Stimulated activated naive B cell treated with anti-CD40 and anti-IgM and Interleukin-4, amounts not matched to agents 10 μg/mL and 1 μg/mL and 100 μg/mL, for 72 hours (primary cell): ENCODE results near the gene RNF130.

Experiments
- ATAC-seq, 2 donors: fragments of 150-1000 bp; cut with Tn5 transposase; replicated peaks; 2 replicates each; pipeline ENCODE4 v1.10.0; 2021; ENCODE audit warnings: moderate library complexity in 1 of 2
- DNase-seq: peaks from one replicate; pipeline ENCODE4 v3.0.0; 2021
- H3K27ac Mint-ChIP-seq: one replicate; pipeline ENCODE4 v1.8.0; 2022; ENCODE audit warnings: mild to moderate bottlenecking, mixed read lengths
- H3K27me3 Mint-ChIP-seq, 2 donors: one replicate each; pipeline ENCODE4 v1.8.0; 2022; ENCODE audit warnings: mixed read lengths in 2 of 2
- H3K36me3 Mint-ChIP-seq, 2 donors: one replicate each; pipeline ENCODE4 v1.8.0; 2022; ENCODE audit warnings: mixed read lengths in 2 of 2, mild to moderate bottlenecking in 1 of 2
- H3K4me1 Mint-ChIP-seq, 2 donors: one replicate each; pipeline ENCODE4 v1.8.0; 2022; ENCODE audit warnings: mixed read lengths in 2 of 2, mild to moderate bottlenecking in 1 of 2
- H3K4me3 Mint-ChIP-seq, 2 donors: one replicate each; pipeline ENCODE4 v1.8.0; 2022; ENCODE audit warnings: mild to moderate bottlenecking in 2 of 2, mixed read lengths in 2 of 2, moderate library complexity in 1 of 2
- H3K9me3 Mint-ChIP-seq, 2 donors: one replicate each; pipeline ENCODE4 v1.8.0; 2022; ENCODE audit warnings: mixed read lengths in 2 of 2, mild to moderate bottlenecking in 1 of 2

The RNF130 gene

GRCh38 chr5:180046656-180047055, 24.9 kb downstream of the RNF130 start:
- no peak for ATAC-seq
- peaks cover 5 to 24% of the 10 kb centered on the region in 2 donors for H3K4me1 Mint-ChIP-seq
- H3K27ac Mint-ChIP-seq, result no peak overlapping the region
- no peak overlapping the region for H3K4me3 Mint-ChIP-seq
- DNase-seq, result no peak
- peaks cover 13 to 15% of the 10 kb centered on the region in 2 donors for H3K36me3 Mint-ChIP-seq
- H3K9me3 Mint-ChIP-seq, result no peaks in the 10 kb centered on the region
- no peaks in the 10 kb centered on the region for H3K27me3 Mint-ChIP-seq

- ATAC-seq (no peak), DNase-seq (no peak)
- Mint-ChIP-seq H3K4me1 (peaks cover 7 to 24% of the 10 kb centered on the region in 2 donors), H3K4me3 (no peak overlapping the region), H3K27me3 (no peaks in the 10 kb centered on the region), H3K27ac (no peak overlapping the region), H3K9me3 (no peaks in the 10 kb centered on the region), H3K36me3 (peaks cover 13 to 19% of the 10 kb centered on the region in 2 donors)
Measured at GRCh38 chr5:180045889-180046499, 25.6 kb downstream of the RNF130 start.

GRCh38 chr5:180043377-180043776, 28.2 kb downstream of the RNF130 start:
- Mint-ChIP-seq H3K27ac (no peak overlapping the region), H3K4me1 (peaks cover 4 to 6% of the 10 kb centered on the region in 2 donors), H3K36me3 (peaks cover 17 to 32% of the 10 kb centered on the region in 2 donors), H3K9me3 (no peaks in the 10 kb centered on the region), H3K4me3 (no peak overlapping the region), H3K27me3 (no peaks in the 10 kb centered on the region)
- no peak for DNase-seq
- ATAC-seq, result no peak

GRCh38 chr5:180041301-180042274, 30.0 kb downstream of the RNF130 start:
- H3K27me3 Mint-ChIP-seq, result no peaks in the 10 kb centered on the region
- no peak overlapping the region for H3K4me3 Mint-ChIP-seq
- H3K9me3 Mint-ChIP-seq, result peaks cover 2 to 6% of the 10 kb centered on the region in 2 donors
- peaks cover 0 to 3% of the 10 kb centered on the region in 2 donors for H3K4me1 Mint-ChIP-seq
- H3K36me3 Mint-ChIP-seq, result peaks cover 29 to 46% of the 10 kb centered on the region in 2 donors
- no peak overlapping the region for H3K27ac Mint-ChIP-seq
- no peak for ATAC-seq
- DNase-seq, result no peak

DNA sequence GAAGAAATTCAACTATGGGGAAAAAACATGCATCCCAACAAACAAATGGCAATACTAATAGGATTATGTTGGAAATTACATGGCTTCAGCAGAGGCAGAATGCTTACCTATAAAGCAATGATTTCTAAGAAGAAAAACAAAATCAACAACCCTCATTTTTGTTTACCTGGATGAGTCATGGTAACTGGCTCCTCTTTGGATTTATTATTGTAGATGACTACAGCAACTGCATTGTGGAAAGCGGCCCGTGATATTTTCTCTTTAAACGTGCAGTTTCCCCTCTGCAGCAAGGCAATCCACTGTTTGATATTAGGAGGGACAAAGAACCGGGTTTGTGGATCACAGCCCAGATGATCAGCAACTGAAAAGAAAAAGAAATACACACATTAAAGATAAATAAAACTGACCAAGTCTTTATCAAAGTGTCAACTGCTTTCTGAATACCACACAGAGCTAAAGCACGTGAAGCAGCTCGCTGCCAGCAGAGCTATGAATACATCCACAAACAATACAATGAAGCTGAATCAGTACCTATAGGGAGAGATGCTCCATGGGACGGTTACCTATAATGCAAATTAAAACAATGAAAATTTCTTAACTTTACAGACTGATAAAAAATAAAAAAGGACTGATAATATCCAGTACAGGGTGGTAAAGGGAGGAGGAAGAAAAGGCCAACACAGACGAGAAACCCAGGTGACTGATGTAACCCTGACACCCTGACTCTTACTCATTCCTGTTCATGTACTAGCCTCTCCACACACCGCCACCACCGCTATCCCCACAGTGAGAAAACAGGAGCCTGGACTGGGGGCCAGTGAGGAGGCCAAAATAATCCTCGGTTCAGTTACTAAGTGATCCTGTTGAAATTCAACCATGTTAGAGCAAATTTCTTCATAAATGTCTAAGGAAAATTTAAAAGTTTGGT, 31.0 kb downstream of the RNF130 start:
- ATAC-seq, result no peak
- H3K36me3 Mint-ChIP-seq, result peaks cover 31 to 52% of the 10 kb centered on the region in 2 donors
- no peaks in the 10 kb centered on the region for H3K27me3 Mint-ChIP-seq
- H3K4me1 Mint-ChIP-seq, result peaks cover 1 to 2% of the 10 kb centered on the region in 2 donors
- DNase-seq, result no peak
- no peak overlapping the region for H3K27ac Mint-ChIP-seq
- H3K4me3 Mint-ChIP-seq, result no peak overlapping the region
- peaks cover 8 to 14% of the 10 kb centered on the region in 2 donors for H3K9me3 Mint-ChIP-seq

DNA sequence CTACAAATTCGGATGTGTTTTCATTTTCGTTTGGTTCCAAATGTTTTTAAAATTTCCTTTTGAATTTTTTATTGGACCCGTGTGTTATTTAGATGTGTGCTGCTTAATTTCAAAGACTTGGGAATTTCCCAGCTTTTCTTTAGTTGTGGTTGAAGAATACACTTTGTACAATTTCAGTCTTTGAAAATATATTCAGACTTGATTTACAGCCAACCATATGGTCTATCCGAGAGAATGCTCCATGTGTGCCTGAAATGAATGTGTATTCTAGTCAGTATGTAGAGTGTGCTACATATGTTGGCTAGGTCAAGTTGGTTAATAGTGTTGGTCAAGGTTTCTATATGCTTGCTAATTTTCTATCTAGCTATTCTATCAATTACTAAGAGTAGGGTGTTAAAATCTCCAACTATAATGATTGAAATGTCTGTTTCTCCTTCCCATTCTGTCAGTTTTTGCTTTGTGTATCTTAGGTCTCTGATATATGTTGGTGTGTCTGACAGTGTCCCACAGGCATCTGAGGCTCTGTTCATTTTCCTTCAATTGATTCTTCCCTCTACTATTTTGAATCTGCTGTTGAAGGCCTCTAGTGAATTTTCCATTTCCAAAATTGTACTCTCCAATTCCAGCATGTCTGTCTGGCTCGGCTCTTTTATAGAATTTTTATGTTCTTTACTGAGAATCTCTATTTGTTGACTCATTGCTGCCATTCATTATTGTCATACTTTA, 36.2 kb downstream of the RNF130 start:
- DNase-seq, result no peak
- no peaks in the 10 kb centered on the region for H3K27me3 Mint-ChIP-seq
- H3K4me3 Mint-ChIP-seq, result no peak overlapping the region
- peaks cover 50 to 67% of the 10 kb centered on the region in 2 donors for H3K36me3 Mint-ChIP-seq
- no peak overlapping the region for H3K27ac Mint-ChIP-seq
- peaks cover 13 to 21% of the 10 kb centered on the region in 2 donors for H3K9me3 Mint-ChIP-seq
- H3K4me1 Mint-ChIP-seq, result peaks cover 5 to 13% of the 10 kb centered on the region in 2 donors
- no peak for ATAC-seq

DNA sequence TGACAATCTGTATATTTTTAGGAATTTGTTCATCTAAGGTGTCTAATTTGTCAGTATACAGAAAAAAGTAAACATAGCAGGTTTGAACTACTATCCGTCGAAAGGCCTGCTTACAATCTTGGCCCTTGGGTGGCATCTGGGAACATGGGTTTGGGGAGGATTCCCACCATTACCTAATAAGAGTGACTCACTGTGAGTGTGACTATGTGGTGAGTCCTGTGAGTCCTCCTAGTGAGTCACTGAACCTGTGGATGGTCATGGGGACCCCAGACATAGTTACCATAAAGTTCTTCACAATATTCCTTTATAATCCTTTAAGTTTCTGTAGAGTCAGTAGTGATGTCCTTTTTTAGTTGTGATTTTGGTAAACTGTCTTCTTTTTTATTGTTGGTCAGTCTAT, 37.0 kb downstream of the RNF130 start:
- H3K36me3 Mint-ChIP-seq, result peaks cover 50 to 62% of the 10 kb centered on the region in 2 donors
- ATAC-seq, result no peak
- peaks cover 13 to 21% of the 10 kb centered on the region in 2 donors for H3K9me3 Mint-ChIP-seq
- no peak for DNase-seq
- peaks cover 5 to 13% of the 10 kb centered on the region in 2 donors for H3K4me1 Mint-ChIP-seq
- no peaks in the 10 kb centered on the region for H3K27me3 Mint-ChIP-seq
- H3K4me3 Mint-ChIP-seq, result no peak overlapping the region
- no peak overlapping the region for H3K27ac Mint-ChIP-seq

- no peaks in the 10 kb centered on the region for H3K27me3 Mint-ChIP-seq
- no peaks in the 10 kb centered on the region for H3K9me3 Mint-ChIP-seq
- H3K4me3 Mint-ChIP-seq, result no peak overlapping the region
- no peak overlapping the region for H3K27ac Mint-ChIP-seq
- H3K4me1 Mint-ChIP-seq, result peaks cover 7% of the 10 kb centered on the region in 2 donors
- DNase-seq, result no peak
- ATAC-seq, result no peak
- H3K36me3 Mint-ChIP-seq, result peaks cover 16 to 29% of the 10 kb centered on the region in 2 donors
Measured at GRCh38 chr5:180027459-180028089, 44.0 kb downstream of the RNF130 start.

DNA sequence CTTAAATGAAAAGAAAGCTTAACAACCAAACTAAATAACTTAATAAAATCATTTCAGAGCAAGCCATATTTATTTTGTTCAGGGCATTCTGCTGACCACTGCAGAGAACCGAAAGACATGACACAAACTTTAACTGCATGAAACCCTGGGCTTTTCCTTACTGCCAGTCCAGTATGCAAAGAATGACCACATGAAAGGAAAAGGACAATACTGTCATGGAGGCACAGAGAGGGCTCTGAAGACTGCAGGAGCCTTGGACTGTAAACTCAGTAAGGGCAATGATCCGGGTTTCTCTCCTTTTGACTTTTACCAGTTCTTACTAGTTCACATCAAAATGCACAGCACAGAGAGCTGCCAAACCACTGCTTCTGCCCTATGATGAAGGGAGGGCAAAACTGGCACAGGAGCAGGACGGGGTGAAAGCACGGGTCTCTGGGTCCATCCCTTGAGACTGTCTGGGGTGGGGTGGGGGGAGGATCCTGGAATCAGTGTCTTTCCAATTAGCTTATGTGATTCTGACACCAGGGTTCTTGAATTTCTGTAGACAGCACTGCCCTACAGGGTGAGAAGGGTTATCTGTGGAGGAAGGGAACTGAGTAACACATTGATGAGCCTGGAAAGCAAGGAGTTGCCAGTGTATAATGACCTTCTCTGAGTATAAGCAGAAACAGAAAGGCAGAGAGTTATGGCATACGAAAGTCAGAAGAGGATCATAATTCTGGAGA, 44.7 kb downstream of the RNF130 start:
- H3K27ac Mint-ChIP-seq, result no peak overlapping the region
- peaks cover 7 to 11% of the 10 kb centered on the region in 2 donors for H3K4me1 Mint-ChIP-seq
- no peak overlapping the region for H3K4me3 Mint-ChIP-seq
- no peaks in the 10 kb centered on the region for H3K9me3 Mint-ChIP-seq
- DNase-seq, result no peak
- H3K27me3 Mint-ChIP-seq, result no peaks in the 10 kb centered on the region
- H3K36me3 Mint-ChIP-seq, result peaks cover 13 to 30% of the 10 kb centered on the region in 2 donors
- no peak for ATAC-seq

DNA sequence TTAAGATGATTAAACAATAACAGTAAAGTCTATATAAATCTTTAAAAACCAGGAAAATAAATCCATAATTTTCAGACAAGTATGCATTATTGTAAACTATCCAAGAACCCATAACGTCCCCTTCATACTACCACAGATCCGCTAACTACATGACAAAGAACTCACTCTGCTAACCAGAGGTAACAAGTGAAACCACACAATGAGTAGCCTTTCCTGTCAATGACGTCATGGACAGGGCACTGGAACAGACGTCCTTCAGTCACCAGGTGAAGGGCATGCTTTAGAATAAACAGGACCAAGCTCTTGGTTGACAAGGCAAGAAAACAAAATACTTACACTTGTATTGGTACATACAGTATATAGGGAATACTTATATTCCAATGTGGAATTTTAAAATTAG, 45.2 kb downstream of the RNF130 start:
- no peaks in the 10 kb centered on the region for H3K9me3 Mint-ChIP-seq
- peaks cover 14 to 31% of the 10 kb centered on the region in 2 donors for H3K36me3 Mint-ChIP-seq
- ATAC-seq (peak in 1 of 2 donors; percentile 41), DNase-seq (no peak)
- no peak overlapping the region for H3K4me3 Mint-ChIP-seq
- no peaks in the 10 kb centered on the region for H3K27me3 Mint-ChIP-seq
- H3K27ac Mint-ChIP-seq, result no peak overlapping the region
- H3K4me1 Mint-ChIP-seq, result peaks cover 7 to 11% of the 10 kb centered on the region in 2 donors

GRCh38 chr5:180021900-180022299, 49.7 kb downstream of the RNF130 start:
- ATAC-seq (no peak), DNase-seq (no peak)
- H3K4me3 Mint-ChIP-seq, result no peak overlapping the region
- H3K4me1 Mint-ChIP-seq, result peaks cover 9 to 14% of the 10 kb centered on the region in 2 donors
- no peaks in the 10 kb centered on the region for H3K27me3 Mint-ChIP-seq
- no peak overlapping the region for H3K27ac Mint-ChIP-seq
- H3K36me3 Mint-ChIP-seq, result peaks cover 32 to 56% of the 10 kb centered on the region in 2 donors
- peaks cover 3 to 7% of the 10 kb centered on the region in 2 donors for H3K9me3 Mint-ChIP-seq

GRCh38 chr5:180020176-180020575, 51.4 kb downstream of the RNF130 start:
- Mint-ChIP-seq H3K4me1 (peaks cover 9 to 13% of the 10 kb centered on the region in 2 donors), H3K36me3 (peaks cover 37 to 63% of the 10 kb centered on the region in 2 donors), H3K27ac (peak overlapping the region; percentile 59), H3K9me3 (peaks cover 4 to 7% of the 10 kb centered on the region in 2 donors), H3K4me3 (no peak overlapping the region), H3K27me3 (no peaks in the 10 kb centered on the region)
- DNase-seq (no peak), ATAC-seq (no peak)
